Trophoblast cell (in vitro differentiated cells and primary cell): ENCODE measurements around the gene LRRC71.

Experiments used
- DNase-seq, 2 donors: peaks; one replicate each; pipeline ENCODE4 v3.0.0-alpha.2; 2016
- H2AFZ ChIP-seq: 2 replicates; pipeline ENCODE4 v1.6.1; 2013; ENCODE audit warnings: low read length, moderate library complexity, mild to moderate bottlenecking; ENCODE audit not compliant: insufficient read depth, poor library complexity
- H2AK5ac ChIP-seq: 2 replicates; pipeline ENCODE4 v1.6.1; 2013; ENCODE audit warnings: mild to moderate bottlenecking, low read length
- H2BK120ac ChIP-seq: 2 replicates; pipeline ENCODE4 v1.6.1; 2013; ENCODE audit warnings: low read length, mild to moderate bottlenecking, moderate library complexity; ENCODE audit not compliant: insufficient read depth, poor library complexity
- H2BK12ac ChIP-seq: 2 replicates; pipeline ENCODE4 v1.6.1; 2013; ENCODE audit warnings: mild to moderate bottlenecking, low read length, moderate library complexity
- H2BK5ac ChIP-seq: 2 replicates; pipeline ENCODE4 v1.6.1; 2013; ENCODE audit warnings: low read length, low read depth, moderate library complexity, mild to moderate bottlenecking; ENCODE audit not compliant: poor library complexity
- H3K14ac ChIP-seq: 2 replicates; pipeline ENCODE4 v1.6.1; 2013; ENCODE audit warnings: mild to moderate bottlenecking, low read length
- H3K18ac ChIP-seq: 2 replicates; pipeline ENCODE4 v1.6.1; 2013; ENCODE audit warnings: mild to moderate bottlenecking, low read length
- H3K23ac ChIP-seq: 2 replicates; pipeline ENCODE4 v1.6.1; 2013; ENCODE audit warnings: low read length
- H3K27ac ChIP-seq: 2 replicates; pipeline ENCODE4 v1.5.1; 2013; ENCODE audit warnings: low read depth, mild to moderate bottlenecking, inconsistent platforms, low read length, moderate library complexity
- H3K27me3 ChIP-seq: 2 replicates; pipeline ENCODE4 v1.6.1; 2013; ENCODE audit warnings: inconsistent platforms, mild to moderate bottlenecking, low read length, moderate library complexity; ENCODE audit not compliant: insufficient read depth
- H3K36me3 ChIP-seq, 2 experiments: 1 replicate in 1 of 2; 2 replicates in 1 of 2; pipeline ENCODE4 v1.6.1; 2013; ENCODE audit warnings: low read length in 2 of 2, mild to moderate bottlenecking in 2 of 2, moderate library complexity in 1 of 2; ENCODE audit not compliant: insufficient read depth in 2 of 2, control insufficient read depth in 1 of 2
- H3K4ac ChIP-seq: 2 replicates; pipeline ENCODE4 v1.6.1; 2013; ENCODE audit warnings: low read depth, mild to moderate bottlenecking, low read length, moderate library complexity
- H3K4me1 ChIP-seq, 2 experiments: 1 replicate in 1 of 2; 2 replicates in 1 of 2; pipeline ENCODE4 v1.6.1; 2013; ENCODE audit warnings: low read length in 2 of 2, mild to moderate bottlenecking in 2 of 2, moderate library complexity in 1 of 2; ENCODE audit not compliant: insufficient read depth in 2 of 2, control insufficient read depth in 1 of 2
- H3K4me2 ChIP-seq: 2 replicates; pipeline ENCODE4 v1.6.1; 2013; ENCODE audit warnings: inconsistent platforms, mild to moderate bottlenecking, low read length, moderate library complexity
- H3K4me3 ChIP-seq: 2 replicates; pipeline ENCODE4 v1.5.1; 2013; ENCODE audit warnings: mild to moderate bottlenecking, low read depth, low read length, inconsistent platforms
- H3K79me1 ChIP-seq: one replicate; pipeline ENCODE4 v1.6.1; 2013; ENCODE audit warnings: low read length
- H3K79me2 ChIP-seq: 2 replicates; pipeline ENCODE4 v1.6.1; 2013; ENCODE audit warnings: low read length, mild to moderate bottlenecking; ENCODE audit not compliant: control insufficient read depth, insufficient read depth, poor library complexity
- H3K9ac ChIP-seq: 2 replicates; pipeline ENCODE4 v1.6.1; 2013; ENCODE audit warnings: mild to moderate bottlenecking, low read length
- H3K9me3 ChIP-seq: 2 replicates; pipeline ENCODE4 v1.6.1; 2013; ENCODE audit warnings: low read depth, mild to moderate bottlenecking, control low read depth, inconsistent platforms, low read length; ENCODE audit not compliant: insufficient read depth
- H4K12ac ChIP-seq: 2 replicates; pipeline ENCODE4 v1.6.1; 2013; ENCODE audit warnings: low read depth, mild to moderate bottlenecking, low read length, moderate library complexity
- H4K8ac ChIP-seq: 2 replicates; pipeline ENCODE4 v1.6.1; 2013; ENCODE audit warnings: low read depth, mild to moderate bottlenecking, low read length, moderate library complexity
- H4K91ac ChIP-seq: one replicate; pipeline ENCODE4 v1.6.1; 2013; ENCODE audit warnings: low read depth, mild to moderate bottlenecking, low read length, moderate library complexity
- WGBS: extraction: QIAGEN DNeasy Blood & Tissue Kit; methylation state at CpG from one replicate; pipeline ENCODE4 v1.1.7; 2013; ENCODE audit warnings: missing lambda C conversion rate; ENCODE audit not compliant: insufficient read length, insufficient coverage; ENCODE audit errors: extremely low coverage; 5-methylcytosine and 5-hydroxymethylcytosine counted together

The LRRC71 gene

GRCh38 chr1:156943756-156944155 is 23.3 kb downstream of the LRRC71 start:
- Histone ChIP-seq H3K36me3 (peaks cover 70 to 92% of the 10 kb centered on the region in 2 experiments), H3K4ac (no peak overlapping the region), H2BK12ac (no peak overlapping the region), H2AK5ac (no peak overlapping the region), H3K14ac (no peak overlapping the region), H3K79me1 (no peaks in the 10 kb centered on the region), H4K91ac (no peak overlapping the region), H3K4me3 (no peak overlapping the region), H4K8ac (no peak overlapping the region), H2BK5ac (no peak overlapping the region), H2AFZ (no peak overlapping the region), H3K23ac (peak overlapping the region; percentile 34), H3K9ac (no peak overlapping the region), H2BK120ac (no peak overlapping the region), H3K27me3 (no peaks in the 10 kb centered on the region), H3K79me2 (no peaks in the 10 kb centered on the region), H3K9me3 (no peaks in the 10 kb centered on the region), H3K4me1 (no peaks in the 10 kb centered on the region), H3K27ac (no peak overlapping the region), H4K12ac (no peak overlapping the region), H3K18ac (no peak overlapping the region), H3K4me2 (no peak overlapping the region)
- no peak for DNase-seq
- no CpG with 5 or more reads among the region's 3 CpGs for WGBS

DNA sequence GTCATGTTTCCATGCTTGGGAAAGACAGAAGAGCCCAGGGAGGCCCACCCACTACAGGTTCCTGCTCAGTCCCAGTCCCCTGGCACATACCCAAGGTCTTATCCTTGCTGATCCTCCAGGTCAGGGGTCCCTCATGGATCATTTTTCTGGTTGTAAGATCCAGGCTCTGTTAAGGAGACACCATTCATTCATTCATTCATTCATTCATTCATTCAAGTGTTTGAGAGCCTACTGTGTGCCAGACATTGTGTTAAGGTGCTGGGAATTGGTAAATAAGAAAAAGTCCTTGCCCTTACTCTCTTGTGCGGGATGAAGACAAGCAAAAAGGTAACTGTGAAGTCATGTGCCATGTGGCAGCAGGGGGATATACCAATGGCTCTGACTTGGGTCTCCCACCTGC is 23.8 kb downstream of the LRRC71 start:
- Histone ChIP-seq H3K9me3 (no peaks in the 10 kb centered on the region), H3K79me1 (no peaks in the 10 kb centered on the region), H3K4me1 (no peaks in the 10 kb centered on the region), H3K27ac (no peak overlapping the region), H2BK5ac (no peak overlapping the region), H3K18ac (no peak overlapping the region), H3K4me2 (no peak overlapping the region), H3K4me3 (no peak overlapping the region), H3K4ac (no peak overlapping the region), H4K91ac (no peak overlapping the region), H2AFZ (no peak overlapping the region), H3K14ac (no peak overlapping the region), H3K23ac (no peak overlapping the region), H4K8ac (no peak overlapping the region), H3K27me3 (no peaks in the 10 kb centered on the region), H3K9ac (no peak overlapping the region), H2BK12ac (no peak overlapping the region), H3K36me3 (peaks cover 68 to 87% of the 10 kb centered on the region in 2 experiments), H3K79me2 (no peaks in the 10 kb centered on the region), H2AK5ac (no peak overlapping the region), H2BK120ac (no peak overlapping the region), H4K12ac (no peak overlapping the region)
- DNase-seq, result no peak
- no CpG with 5 or more reads among the region's 1 CpG for WGBS

DNA sequence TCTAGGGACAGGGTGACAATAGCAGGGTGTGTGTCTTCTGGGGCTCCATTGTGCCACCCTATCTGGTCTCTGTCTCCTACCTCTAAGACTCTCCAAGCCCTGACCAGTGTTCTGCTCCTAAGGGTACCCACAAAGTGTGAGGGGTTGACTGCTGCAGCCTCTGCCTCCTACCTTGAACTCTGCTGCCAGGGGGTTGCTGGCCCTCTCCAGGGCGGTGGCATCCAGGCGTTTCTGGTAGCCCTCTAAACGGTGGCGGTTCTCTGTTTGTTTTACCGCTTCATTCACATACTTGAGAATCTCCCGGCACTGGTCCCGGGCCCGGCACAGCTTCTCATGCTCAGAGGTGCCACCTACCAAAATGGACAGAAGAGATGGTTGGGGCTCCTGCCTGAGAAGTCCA is 24.4 kb downstream of the LRRC71 start:
- no peak overlapping the region for H2AFZ ChIP-seq
- peaks cover 63 to 81% of the 10 kb centered on the region in 2 experiments for H3K36me3 ChIP-seq
- no peak overlapping the region for H3K27ac ChIP-seq
- WGBS, result no CpG with 5 or more reads among the region's 8 CpGs
- no peak overlapping the region for H4K12ac ChIP-seq
- H3K4ac ChIP-seq, result no peak overlapping the region
- no peak overlapping the region for H2BK12ac ChIP-seq
- H3K27me3 ChIP-seq, result no peaks in the 10 kb centered on the region
- H2BK5ac ChIP-seq, result no peak overlapping the region
- H3K9ac ChIP-seq, result no peak overlapping the region
- H3K4me3 ChIP-seq, result no peak overlapping the region
- no peak overlapping the region for H2AK5ac ChIP-seq
- no peak overlapping the region for H4K8ac ChIP-seq
- H3K4me1 ChIP-seq, result no peaks in the 10 kb centered on the region
- no peak overlapping the region for H3K23ac ChIP-seq
- no peak overlapping the region for H4K91ac ChIP-seq
- no peak overlapping the region for H3K18ac ChIP-seq
- no peaks in the 10 kb centered on the region for H3K79me1 ChIP-seq
- no peaks in the 10 kb centered on the region for H3K9me3 ChIP-seq
- H2BK120ac ChIP-seq, result no peak overlapping the region
- H3K4me2 ChIP-seq, result no peak overlapping the region
- H3K79me2 ChIP-seq, result no peaks in the 10 kb centered on the region
- DNase-seq, result no peak
- H3K14ac ChIP-seq, result no peak overlapping the region

DNA sequence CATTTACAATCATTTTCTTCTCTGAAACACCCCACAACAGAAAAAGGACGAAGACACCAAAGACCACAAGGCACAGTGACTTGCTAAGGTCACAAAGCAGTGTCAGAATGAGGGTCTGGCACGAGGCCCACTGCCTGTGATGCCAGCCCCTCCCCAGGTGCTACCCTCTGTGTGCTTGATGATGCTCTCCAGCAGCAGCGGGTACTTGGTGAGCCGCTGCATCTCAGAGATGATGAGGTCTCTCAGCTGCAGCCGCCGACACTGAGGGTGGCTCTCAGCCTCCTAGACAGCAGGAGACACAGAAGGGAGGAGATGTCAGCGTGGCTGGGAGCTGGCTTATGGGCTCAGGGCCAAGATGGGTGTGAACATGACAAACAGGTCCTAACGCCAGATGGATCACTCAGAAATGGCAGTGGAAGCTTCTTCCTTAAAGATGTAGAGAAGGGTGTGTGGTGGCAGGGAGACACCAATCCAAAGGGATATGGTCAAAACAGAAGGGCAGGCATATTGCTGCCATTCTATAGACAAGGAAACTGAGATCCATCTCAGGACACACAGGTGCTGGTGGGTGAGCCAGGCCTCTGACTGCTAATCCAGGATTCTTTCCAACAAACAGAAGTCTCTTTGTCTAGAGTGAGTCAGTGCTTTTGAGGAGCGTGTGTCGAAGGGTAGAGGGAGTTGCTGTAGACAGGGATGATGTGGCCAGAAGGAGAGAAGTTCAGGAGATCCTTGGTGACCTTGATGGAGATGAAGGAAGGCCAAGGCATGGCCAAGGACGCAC is 25.6 kb downstream of the LRRC71 start:
- Histone ChIP-seq H3K27ac (no peak overlapping the region), H3K4me2 (no peak overlapping the region), H4K8ac (no peak overlapping the region), H3K4me1 (no peaks in the 10 kb centered on the region), H3K14ac (no peak overlapping the region), H3K79me1 (no peaks in the 10 kb centered on the region), H3K4me3 (no peak overlapping the region), H3K9ac (no peak overlapping the region), H2BK12ac (no peak overlapping the region), H3K79me2 (no peaks in the 10 kb centered on the region), H4K12ac (no peak overlapping the region), H3K9me3 (no peaks in the 10 kb centered on the region), H2BK5ac (no peak overlapping the region), H2AK5ac (no peak overlapping the region), H3K36me3 (peaks cover 59 to 69% of the 10 kb centered on the region in 2 experiments), H2BK120ac (no peak overlapping the region), H4K91ac (no peak overlapping the region), H3K23ac (no peak overlapping the region), H3K4ac (no peak overlapping the region), H3K27me3 (no peaks in the 10 kb centered on the region), H2AFZ (no peak overlapping the region), H3K18ac (no peak overlapping the region)
- DNase-seq, result no peak
- WGBS, result no CpG with 5 or more reads among the region's 11 CpGs
